HL-60 (cell line): ENCODE data around the gene FUT8.

Experiments
- DNase-seq, 2 experiments: peaks; one replicate each; pipeline ENCODE4 v3.0.0-alpha.2; 2010 to 2020; ENCODE audit warnings: low read depth in 1 of 2, low spot score in 1 of 2
- H3K27ac ChIP-seq: fragments of 250-450 bp; sonication (Bioruptor Pico); replicated peaks from 2 replicates; pipeline ENCODE4 v1.5.1; 2020; ENCODE audit warnings: mild to moderate bottlenecking, moderate library complexity
- H3K27me3 ChIP-seq: fragments of 250-450 bp; sonication (Bioruptor Pico); 2 replicates; pipeline ENCODE4 v1.5.1; 2021; ENCODE audit warnings: mild to moderate bottlenecking, moderate library complexity; ENCODE audit not compliant: insufficient read depth, poor library complexity, severe bottlenecking
- H3K4me3 ChIP-seq: replicated peaks from 2 replicates; pipeline ENCODE4 v1.5.1; 2011; ENCODE audit warnings: mild to moderate bottlenecking, control low read depth, low read length; ENCODE audit not compliant: insufficient read depth
- GABPA ChIP-seq: IDR thresholded peaks from 2 replicates; pipeline ENCODE4 v1.6.1; 2012; ENCODE audit warnings: low read depth
- POLR2AphosphoS5 ChIP-seq: IDR thresholded peaks from 2 replicates; pipeline ENCODE4 v1.6.1; 2012; ENCODE audit warnings: low read depth
- SPI1 ChIP-seq: IDR thresholded peaks from 2 replicates; pipeline ENCODE4 v1.6.1; 2012; ENCODE audit warnings: low read depth, mild to moderate bottlenecking, borderline replicate concordance
- TF ChIP-seq, protein P1 (sequence below): IDR thresholded peaks from one replicate; pipeline ENCODE4 v1.5.1; 2011; ENCODE audit warnings: low read length, control low read depth, inconsistent platforms; ENCODE audit not compliant: insufficient read depth
- TF ChIP-seq, protein P2 (sequence below): IDR thresholded peaks from 2 replicates; pipeline ENCODE4 v1.6.1; 2012; ENCODE audit warnings: low read depth; ENCODE audit not compliant: insufficient replicate concordance

Gene FUT8

GRCh38 chr14:65780566-65780965 is 368.0 kb downstream of the FUT8 start:
- Histone ChIP-seq H3K27me3 (no peaks in the 10 kb centered on the region), H3K27ac (no peak overlapping the region), H3K4me3 (no peak overlapping the region)
- TF ChIP-seq SPI1, result no peak
- TF ChIP-seq POLR2AphosphoS5, result no peak
- TF ChIP-seq GABPA, result no peak
- TF ChIP-seq, protein P1, sequence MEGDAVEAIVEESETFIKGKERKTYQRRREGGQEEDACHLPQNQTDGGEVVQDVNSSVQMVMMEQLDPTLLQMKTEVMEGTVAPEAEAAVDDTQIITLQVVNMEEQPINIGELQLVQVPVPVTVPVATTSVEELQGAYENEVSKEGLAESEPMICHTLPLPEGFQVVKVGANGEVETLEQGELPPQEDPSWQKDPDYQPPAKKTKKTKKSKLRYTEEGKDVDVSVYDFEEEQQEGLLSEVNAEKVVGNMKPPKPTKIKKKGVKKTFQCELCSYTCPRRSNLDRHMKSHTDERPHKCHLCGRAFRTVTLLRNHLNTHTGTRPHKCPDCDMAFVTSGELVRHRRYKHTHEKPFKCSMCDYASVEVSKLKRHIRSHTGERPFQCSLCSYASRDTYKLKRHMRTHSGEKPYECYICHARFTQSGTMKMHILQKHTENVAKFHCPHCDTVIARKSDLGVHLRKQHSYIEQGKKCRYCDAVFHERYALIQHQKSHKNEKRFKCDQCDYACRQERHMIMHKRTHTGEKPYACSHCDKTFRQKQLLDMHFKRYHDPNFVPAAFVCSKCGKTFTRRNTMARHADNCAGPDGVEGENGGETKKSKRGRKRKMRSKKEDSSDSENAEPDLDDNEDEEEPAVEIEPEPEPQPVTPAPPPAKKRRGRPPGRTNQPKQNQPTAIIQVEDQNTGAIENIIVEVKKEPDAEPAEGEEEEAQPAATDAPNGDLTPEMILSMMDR, result no peak
- TF ChIP-seq, protein P2, sequence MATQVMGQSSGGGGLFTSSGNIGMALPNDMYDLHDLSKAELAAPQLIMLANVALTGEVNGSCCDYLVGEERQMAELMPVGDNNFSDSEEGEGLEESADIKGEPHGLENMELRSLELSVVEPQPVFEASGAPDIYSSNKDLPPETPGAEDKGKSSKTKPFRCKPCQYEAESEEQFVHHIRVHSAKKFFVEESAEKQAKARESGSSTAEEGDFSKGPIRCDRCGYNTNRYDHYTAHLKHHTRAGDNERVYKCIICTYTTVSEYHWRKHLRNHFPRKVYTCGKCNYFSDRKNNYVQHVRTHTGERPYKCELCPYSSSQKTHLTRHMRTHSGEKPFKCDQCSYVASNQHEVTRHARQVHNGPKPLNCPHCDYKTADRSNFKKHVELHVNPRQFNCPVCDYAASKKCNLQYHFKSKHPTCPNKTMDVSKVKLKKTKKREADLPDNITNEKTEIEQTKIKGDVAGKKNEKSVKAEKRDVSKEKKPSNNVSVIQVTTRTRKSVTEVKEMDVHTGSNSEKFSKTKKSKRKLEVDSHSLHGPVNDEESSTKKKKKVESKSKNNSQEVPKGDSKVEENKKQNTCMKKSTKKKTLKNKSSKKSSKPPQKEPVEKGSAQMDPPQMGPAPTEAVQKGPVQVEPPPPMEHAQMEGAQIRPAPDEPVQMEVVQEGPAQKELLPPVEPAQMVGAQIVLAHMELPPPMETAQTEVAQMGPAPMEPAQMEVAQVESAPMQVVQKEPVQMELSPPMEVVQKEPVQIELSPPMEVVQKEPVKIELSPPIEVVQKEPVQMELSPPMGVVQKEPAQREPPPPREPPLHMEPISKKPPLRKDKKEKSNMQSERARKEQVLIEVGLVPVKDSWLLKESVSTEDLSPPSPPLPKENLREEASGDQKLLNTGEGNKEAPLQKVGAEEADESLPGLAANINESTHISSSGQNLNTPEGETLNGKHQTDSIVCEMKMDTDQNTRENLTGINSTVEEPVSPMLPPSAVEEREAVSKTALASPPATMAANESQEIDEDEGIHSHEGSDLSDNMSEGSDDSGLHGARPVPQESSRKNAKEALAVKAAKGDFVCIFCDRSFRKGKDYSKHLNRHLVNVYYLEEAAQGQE, result no peak
- DNase-seq, result no peak

DNA sequence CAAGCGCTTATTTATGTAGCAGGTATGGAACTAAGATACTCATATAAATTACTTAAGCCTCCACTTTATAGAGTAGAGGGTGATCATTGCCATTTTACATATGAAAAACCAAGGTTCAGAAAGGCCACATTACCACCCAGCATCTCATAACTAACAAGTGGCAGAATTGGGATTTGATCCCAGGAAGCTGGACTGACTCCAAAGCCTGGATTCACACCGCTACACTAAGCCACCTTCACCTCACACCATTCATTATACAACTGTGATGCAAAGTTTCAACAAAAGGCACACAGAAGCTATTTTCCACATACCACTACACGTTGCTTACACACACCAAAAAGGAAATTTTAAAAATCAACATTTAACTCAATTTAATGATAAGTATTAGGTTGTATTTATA is 370.6 kb downstream of the FUT8 start:
- Histone ChIP-seq H3K4me3 (no peak overlapping the region), H3K27ac (no peak overlapping the region), H3K27me3 (no peaks in the 10 kb centered on the region)
- TF ChIP-seq, protein P2, result no peak
- no peak for TF ChIP-seq SPI1
- TF ChIP-seq, protein P1, result no peak
- TF ChIP-seq GABPA, result no peak
- TF ChIP-seq POLR2AphosphoS5, result no peak
- no peak for DNase-seq

DNA sequence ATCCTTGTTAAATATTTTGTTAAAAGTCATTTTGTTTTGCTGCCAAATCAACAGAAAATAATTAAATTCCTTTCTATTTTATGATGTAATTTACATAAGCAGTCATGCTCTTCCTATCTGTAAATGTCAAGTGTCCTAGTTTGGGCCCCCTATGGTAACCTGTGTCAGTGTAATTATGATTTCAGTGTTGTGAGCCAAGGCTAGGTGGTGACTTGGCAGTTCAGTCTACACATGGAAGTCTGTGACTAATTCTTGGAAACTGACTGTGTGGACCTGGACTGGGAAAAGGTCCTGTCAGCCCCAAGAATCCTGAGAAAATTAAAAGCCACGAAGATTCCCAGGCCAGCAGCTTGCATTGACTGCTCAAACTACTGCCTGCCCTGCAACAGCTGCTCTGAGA is 371.0 kb downstream of the FUT8 start:
- H3K4me3 ChIP-seq, result no peak overlapping the region
- no peak overlapping the region for H3K27ac ChIP-seq
- H3K27me3 ChIP-seq, result no peaks in the 10 kb centered on the region
- no peak for TF ChIP-seq POLR2AphosphoS5
- TF ChIP-seq GABPA, result no peak
- TF ChIP-seq SPI1, result no peak
- TF ChIP-seq, protein P2, result no peak
- TF ChIP-seq, protein P1, result no peak
- DNase-seq, result no peak
